ENCODE data around the gene POLE. TPM values are rescaled to one million over a fixed set of nuclear protein-coding genes. Genes with fewer than 3 reads are reported as not detected.

The POLE gene
- total and polyA plus RNA-seq, 4 donors = 7.6 to 39.2 (median 19.7) TPM

DNA sequence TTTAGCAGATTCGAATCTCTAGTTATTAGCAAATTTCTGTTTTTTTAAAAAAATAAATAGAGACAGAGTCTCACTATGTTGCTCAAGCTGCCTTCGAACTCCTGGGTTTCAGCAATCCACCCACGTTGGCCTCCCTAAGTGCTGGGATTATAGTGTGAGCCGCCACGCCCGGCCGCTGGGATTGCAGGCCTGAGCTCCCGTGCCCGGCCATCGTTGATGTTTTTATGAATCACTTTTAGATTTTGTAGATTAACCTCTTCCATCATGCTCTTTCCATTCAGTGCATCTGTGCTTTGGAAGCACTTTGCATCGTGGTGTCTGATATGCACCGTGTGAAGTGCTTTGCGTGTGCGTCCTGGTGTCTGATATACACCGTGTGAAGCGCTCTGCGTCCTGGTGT lies 44.4 kb upstream of the POLE start:
- WGBS = 95% methylated on average over 17 of the region's 17 CpGs
- no peak for DNase-seq (ENCODE audit: low spot score)

DNA sequence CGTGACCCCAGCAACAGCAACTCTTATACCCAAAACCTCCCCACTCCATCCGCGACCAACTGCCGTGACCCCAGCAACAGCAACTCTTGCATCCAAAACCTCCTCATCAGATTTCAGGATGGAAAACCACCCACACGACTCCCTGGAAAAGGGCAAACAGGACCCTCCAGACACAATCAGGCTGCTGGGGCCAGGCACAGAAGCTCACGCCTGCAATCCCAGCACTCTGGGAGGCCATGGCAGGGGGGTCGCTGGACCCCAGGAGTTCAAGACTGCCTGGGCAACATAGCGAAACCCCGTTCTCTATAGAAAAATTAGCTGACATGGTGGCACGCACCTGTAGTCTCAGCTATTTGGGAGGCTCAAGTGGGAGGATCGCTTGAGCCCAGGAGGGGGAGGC lies 43.2 kb upstream of the POLE start:
- Histone ChIP-seq H3K4me1 (ENCODE audit: control insufficient read depth in 4 of 4, insufficient read depth in 4 of 4, low read length in 3 of 4) (no peaks in the 10 kb centered on the region), H3K36me3 (ENCODE audit: control insufficient read depth in 4 of 4, insufficient read depth in 3 of 4, low read depth in 1 of 4, low read length in 3 of 4) (peaks cover 19 to 83% (median 52%) of the 10 kb centered on the region in 4 donors), H3K9ac (ENCODE audit: low read depth in 1 of 2, low read length in 2 of 2) (no peak overlapping the region), H3K27me3 (ENCODE audit: control insufficient read depth in 4 of 4, insufficient read depth in 4 of 4, low read length in 3 of 4) (no peaks in the 10 kb centered on the region), H3K27ac (ENCODE audit: low read depth in 1 of 2, low read length in 2 of 2) (no peak overlapping the region), H3K4me3 (ENCODE audit: low read depth in 1 of 3, low read length in 3 of 3) (no peak overlapping the region), H3K9me3 (ENCODE audit: control insufficient read depth in 4 of 4, low read length in 3 of 4) (no peaks in the 10 kb centered on the region)
- no peak for DNase-seq (ENCODE audit: low spot score)
- 93% methylated on average over 11 of the region's 11 CpGs for WGBS
- TF ChIP-seq FOXA1 (IDR thresholded peaks at IDR 0.05) (no peak), FOXA2 (IDR thresholded peaks at IDR 0.05) (no peak), RAD21 (IDR thresholded peaks at IDR 0.05) (no peak), EGR1 (IDR thresholded peaks at IDR 0.05; ENCODE audit: low read depth in 2 of 2) (no peak), GABPA (IDR thresholded peaks at IDR 0.05 in 1 of 2, conservative IDR thresholded peaks at IDR 0.05 in 1 of 2) (no peak), SP1 (IDR thresholded peaks at IDR 0.05) (no peak), JUND (IDR thresholded peaks at IDR 0.05) (no peak), RXRA (IDR thresholded peaks at IDR 0.05) (no peak), NR2F2 (IDR thresholded peaks at IDR 0.05) (no peak), HNF4A (conservative IDR thresholded peaks at IDR 0.05) (no peak)
- TF ChIP-seq, protein P1, sequence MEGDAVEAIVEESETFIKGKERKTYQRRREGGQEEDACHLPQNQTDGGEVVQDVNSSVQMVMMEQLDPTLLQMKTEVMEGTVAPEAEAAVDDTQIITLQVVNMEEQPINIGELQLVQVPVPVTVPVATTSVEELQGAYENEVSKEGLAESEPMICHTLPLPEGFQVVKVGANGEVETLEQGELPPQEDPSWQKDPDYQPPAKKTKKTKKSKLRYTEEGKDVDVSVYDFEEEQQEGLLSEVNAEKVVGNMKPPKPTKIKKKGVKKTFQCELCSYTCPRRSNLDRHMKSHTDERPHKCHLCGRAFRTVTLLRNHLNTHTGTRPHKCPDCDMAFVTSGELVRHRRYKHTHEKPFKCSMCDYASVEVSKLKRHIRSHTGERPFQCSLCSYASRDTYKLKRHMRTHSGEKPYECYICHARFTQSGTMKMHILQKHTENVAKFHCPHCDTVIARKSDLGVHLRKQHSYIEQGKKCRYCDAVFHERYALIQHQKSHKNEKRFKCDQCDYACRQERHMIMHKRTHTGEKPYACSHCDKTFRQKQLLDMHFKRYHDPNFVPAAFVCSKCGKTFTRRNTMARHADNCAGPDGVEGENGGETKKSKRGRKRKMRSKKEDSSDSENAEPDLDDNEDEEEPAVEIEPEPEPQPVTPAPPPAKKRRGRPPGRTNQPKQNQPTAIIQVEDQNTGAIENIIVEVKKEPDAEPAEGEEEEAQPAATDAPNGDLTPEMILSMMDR (IDR thresholded peaks at IDR 0.05; ENCODE audit: low read depth, low read length, missing input control) = no peak
- TF ChIP-seq, protein P2, sequence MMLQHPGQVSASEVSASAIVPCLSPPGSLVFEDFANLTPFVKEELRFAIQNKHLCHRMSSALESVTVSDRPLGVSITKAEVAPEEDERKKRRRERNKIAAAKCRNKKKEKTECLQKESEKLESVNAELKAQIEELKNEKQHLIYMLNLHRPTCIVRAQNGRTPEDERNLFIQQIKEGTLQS (IDR thresholded peaks at IDR 0.05) = no peak
- TF ChIP-seq, protein P3, sequence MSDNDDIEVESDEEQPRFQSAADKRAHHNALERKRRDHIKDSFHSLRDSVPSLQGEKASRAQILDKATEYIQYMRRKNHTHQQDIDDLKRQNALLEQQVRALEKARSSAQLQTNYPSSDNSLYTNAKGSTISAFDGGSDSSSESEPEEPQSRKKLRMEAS (IDR thresholded peaks at IDR 0.05) = no peak
- TF ChIP-seq, protein P4, sequence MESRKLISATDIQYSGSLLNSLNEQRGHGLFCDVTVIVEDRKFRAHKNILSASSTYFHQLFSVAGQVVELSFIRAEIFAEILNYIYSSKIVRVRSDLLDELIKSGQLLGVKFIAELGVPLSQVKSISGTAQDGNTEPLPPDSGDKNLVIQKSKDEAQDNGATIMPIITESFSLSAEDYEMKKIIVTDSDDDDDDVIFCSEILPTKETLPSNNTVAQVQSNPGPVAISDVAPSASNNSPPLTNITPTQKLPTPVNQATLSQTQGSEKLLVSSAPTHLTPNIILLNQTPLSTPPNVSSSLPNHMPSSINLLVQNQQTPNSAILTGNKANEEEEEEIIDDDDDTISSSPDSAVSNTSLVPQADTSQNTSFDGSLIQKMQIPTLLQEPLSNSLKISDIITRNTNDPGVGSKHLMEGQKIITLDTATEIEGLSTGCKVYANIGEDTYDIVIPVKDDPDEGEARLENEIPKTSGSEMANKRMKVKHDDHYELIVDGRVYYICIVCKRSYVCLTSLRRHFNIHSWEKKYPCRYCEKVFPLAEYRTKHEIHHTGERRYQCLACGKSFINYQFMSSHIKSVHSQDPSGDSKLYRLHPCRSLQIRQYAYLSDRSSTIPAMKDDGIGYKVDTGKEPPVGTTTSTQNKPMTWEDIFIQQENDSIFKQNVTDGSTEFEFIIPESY (IDR thresholded peaks at IDR 0.05) = no peak

More for the DNA sequence above, 44.4 kb upstream of the POLE start:
- no peaks in the 10 kb centered on the region for H3K4me1 ChIP-seq (ENCODE audit: control insufficient read depth in 4 of 4, insufficient read depth in 4 of 4, low read length in 3 of 4)
- no peaks in the 10 kb centered on the region for H3K27me3 ChIP-seq (ENCODE audit: control insufficient read depth in 4 of 4, insufficient read depth in 4 of 4, low read length in 3 of 4)
- peaks cover 20 to 81% (median 47%) of the 10 kb centered on the region in 4 donors for H3K36me3 ChIP-seq (ENCODE audit: control insufficient read depth in 4 of 4, insufficient read depth in 3 of 4, low read depth in 1 of 4, low read length in 3 of 4)
- H3K27ac ChIP-seq (ENCODE audit: low read depth in 1 of 2, low read length in 2 of 2) = no peak overlapping the region
- TF ChIP-seq NR2F2 (IDR thresholded peaks at IDR 0.05) = no peak
- TF ChIP-seq EGR1 (IDR thresholded peaks at IDR 0.05; ENCODE audit: low read depth in 2 of 2) = no peak
- TF ChIP-seq GABPA (IDR thresholded peaks at IDR 0.05 in 1 of 2, conservative IDR thresholded peaks at IDR 0.05 in 1 of 2) = no peak
- TF ChIP-seq, protein P4 (IDR thresholded peaks at IDR 0.05) = no peak
- TF ChIP-seq HNF4G (IDR thresholded peaks at IDR 0.05) = no peak
- TF ChIP-seq, protein P3 (IDR thresholded peaks at IDR 0.05) = no peak
- TF ChIP-seq, protein P1 (IDR thresholded peaks at IDR 0.05; ENCODE audit: low read depth, low read length, missing input control) = no peak
- TF ChIP-seq, protein P2 (IDR thresholded peaks at IDR 0.05) = no peak
- no peak for TF ChIP-seq HNF4A (conservative IDR thresholded peaks at IDR 0.05)
- TF ChIP-seq FOXA2 (IDR thresholded peaks at IDR 0.05) = no peak
- no peak for TF ChIP-seq SP1 (IDR thresholded peaks at IDR 0.05)
- no peak for TF ChIP-seq TAF1 (conservative IDR thresholded peaks at IDR 0.05)
- no peak overlapping the region for H3K9ac ChIP-seq (ENCODE audit: low read depth in 1 of 2, low read length in 2 of 2)
- no peak overlapping the region for H3K4me3 ChIP-seq (ENCODE audit: low read depth in 1 of 3, low read length in 3 of 3)
- no peaks in the 10 kb centered on the region for H3K9me3 ChIP-seq (ENCODE audit: control insufficient read depth in 4 of 4, low read length in 3 of 4)
